ENCODE measurements around the gene CDH19.

GRCh38 chr18:66558773-66559172 is 45.1 kb downstream of the CDH19 start:
- TF ChIP-seq ZNF274 (IDR thresholded peaks at IDR 0.05; ENCODE audit: low read depth, low read length) (no peak), SUZ12 (IDR thresholded peaks at IDR 0.05; ENCODE audit: extremely low read depth, insufficient read depth, insufficient read length) (no peak)

All from NT2/D1 (cell line).